A549 (cell line): ENCODE measurements around the gene SAPCD1. TPM values are rescaled to one million over a fixed set of nuclear protein-coding genes. Genes with fewer than 3 reads are reported as not detected.

Source experiments
- ATAC-seq, 2 experiments: fragments of 200-7000 bp in 1 of 2; fragments of >200 bp in 1 of 2; cut with Nextera tagmentation in 1 of 2; cut with Tn5 transposase in 1 of 2; 3 replicates each; pipeline versions ENCODE4 v1.8.0 to v1.9.1; 2018 to 2020; ENCODE audit warnings: mild to moderate bottlenecking in 1 of 2, moderate library complexity in 1 of 2
- CTCF ChIA-PET: fragments of 300-600 bp; sonication (Branson Sonifier 250); formaldehyde crosslinking; extraction: SDS; loops from one replicate; lab custom pipeline; 2021; ENCODE audit warnings: antibody characterized with exemption, inconsistent platforms; lab: Yijun Ruan, JAX
- POLR2A ChIA-PET: fragments of 350-600 bp; formaldehyde crosslinking; extraction: SDS; loops from one replicate; lab custom pipeline; 2021; ENCODE audit warnings: antibody characterized with exemption, inconsistent platforms; lab: Yijun Ruan, JAX
- DNase-seq, 2 experiments: peaks; one replicate each; pipeline versions ENCODE4 v3.0.0 to v3.0.0-alpha.2; 2011 to 2016; ENCODE audit warnings: low read depth in 1 of 2, low spot score in 1 of 2
- FAIRE-seq: peaks from 2 replicates; lab custom pipeline; 2011; peaks lifted over from hg19 to GRCh38; lab: Jason Lieb, UNC
- H3K27ac ChIP-seq, 2 experiments: fragments of >200 bp; sonication (Bioruptor Twin); formaldehyde crosslinking; 3 replicates each; pipeline ENCODE4 v1.5.1; 2016 to 2017
- H3K4me1 ChIP-seq: fragments of >200 bp; sonication (Bioruptor Twin); formaldehyde crosslinking; 3 replicates; pipeline ENCODE4 v1.6.1; 2016
- H3K4me2 ChIP-seq: fragments of >200 bp; sonication (Bioruptor Twin); formaldehyde crosslinking; 3 replicates; pipeline ENCODE4 v1.6.1; 2016
- H3K4me3 ChIP-seq: fragments of >200 bp; sonication (Bioruptor Twin); formaldehyde crosslinking; 3 replicates; pipeline ENCODE4 v1.5.1; 2016
- H3K9me3 ChIP-seq: fragments of >200 bp; sonication (Bioruptor Twin); formaldehyde crosslinking; 3 replicates; pipeline ENCODE4 v1.6.1; 2016
- BHLHE40 ChIP-seq: IDR thresholded peaks from 2 replicates; pipeline ENCODE4 v1.6.1; 2012; ENCODE audit warnings: low read depth, low read length, inconsistent platforms
- CBX2 ChIP-seq: fragments of 200-600 bp; sonication (generic); IDR thresholded peaks from 2 replicates; pipeline ENCODE4 v1.6.1; 2016; ENCODE audit warnings: low read depth, mild to moderate bottlenecking, borderline replicate concordance
- EHF ChIP-seq: fragments of 250-450 bp; sonication (Bioruptor Pico); IDR thresholded peaks from 2 replicates; pipeline ENCODE4 v1.5.0; 2020; ENCODE audit warnings: mild to moderate bottlenecking
- EHMT2 ChIP-seq: fragments of 200-600 bp; sonication (generic); IDR thresholded peaks from 2 replicates; pipeline ENCODE4 v1.6.1; 2016; ENCODE audit warnings: antibody characterized with exemption, low read depth, mild to moderate bottlenecking, moderate library complexity
- FOSL2 ChIP-seq, 2 experiments: fragments of 450-650 bp in 1 of 2; fragments of >200 bp in 1 of 2; sonication (Bioruptor Twin) in 1 of 2; formaldehyde crosslinking; IDR thresholded peaks; 2 replicates each; pipeline versions ENCODE4 v1.5.0 to v1.6.1; 2016 to 2020; ENCODE audit warnings: mild to moderate bottlenecking in 1 of 2, moderate library complexity in 1 of 2
- GATA3 ChIP-seq: IDR thresholded peaks from 2 replicates; pipeline ENCODE4 v1.6.1; 2012; ENCODE audit warnings: borderline replicate concordance
- HDAC2 ChIP-seq: fragments of 200-600 bp; sonication (generic); IDR thresholded peaks from 2 replicates; pipeline ENCODE4 v1.6.1; 2016
- HEYL ChIP-seq: fragments of 250-450 bp; sonication (Bioruptor Pico); IDR thresholded peaks from 2 replicates; pipeline ENCODE4 v1.8.0; 2021; ENCODE audit warnings: mild to moderate bottlenecking, moderate library complexity
- JUN ChIP-seq, 2 experiments: fragments of >200 bp; sonication (Bioruptor Twin); formaldehyde crosslinking; IDR thresholded peaks; 2 replicates in 1 of 2; 3 replicates in 1 of 2; pipeline ENCODE4 v1.6.1; 2016 to 2017
- MAZ ChIP-seq: fragments of 150-350 bp; IDR thresholded peaks from 2 replicates; pipeline ENCODE4 v1.6.1; 2014; ENCODE audit warnings: antibody characterized with exemption, low read depth, low read length, borderline replicate concordance
- MYC ChIP-seq: IDR thresholded peaks from 2 replicates; pipeline ENCODE4 v1.6.1; 2012; ENCODE audit warnings: mild to moderate bottlenecking, inconsistent platforms, low read length, improper control_type of control experiment, borderline replicate concordance
- NR3C1 ChIP-seq: fragments of >200 bp; sonication (Bioruptor Twin); formaldehyde crosslinking; IDR thresholded peaks from 3 replicates; pipeline ENCODE4 v1.6.1; 2017
- PHF8 ChIP-seq: fragments of 200-600 bp; sonication (generic); IDR thresholded peaks from 2 replicates; pipeline ENCODE4 v1.6.1; 2016; ENCODE audit warnings: low read depth, mild to moderate bottlenecking, antibody characterized with exemption, moderate library complexity, borderline replicate concordance
- POLR2A ChIP-seq: IDR thresholded peaks from 2 replicates; pipeline ENCODE4 v1.6.1; 2012; ENCODE audit warnings: mild to moderate bottlenecking, low read length
- POLR2AphosphoS2 ChIP-seq: conservative IDR thresholded peaks from 2 replicates; pipeline ENCODE4 v1.6.1; 2012; ENCODE audit warnings: low read length, improper control_type of control experiment, inconsistent platforms
- RCOR1 ChIP-seq: fragments of 150-350 bp; IDR thresholded peaks from 2 replicates; pipeline ENCODE4 v1.6.1; 2014; ENCODE audit warnings: antibody characterized with exemption, low read length, low read depth
- RFX5 ChIP-seq: fragments of 450-650 bp; IDR thresholded peaks from 2 replicates; pipeline ENCODE4 v1.7.1; 2014; ENCODE audit warnings: antibody characterized with exemption, mild to moderate bottlenecking, moderate library complexity
- RNF2 ChIP-seq: fragments of 200-600 bp; sonication (generic); IDR thresholded peaks from 2 replicates; pipeline ENCODE4 v1.6.1; 2016; ENCODE audit warnings: low read depth, mild to moderate bottlenecking, antibody characterized with exemption, moderate library complexity, borderline replicate concordance
- SREBF2 ChIP-seq: fragments of 450-650 bp; IDR thresholded peaks from 2 replicates; pipeline ENCODE4 v1.6.1; 2014; ENCODE audit warnings: mild to moderate bottlenecking, moderate library complexity
- TFCP2L1 ChIP-seq: fragments of 250-450 bp; sonication (Bioruptor Pico); IDR thresholded peaks from 2 replicates; pipeline ENCODE4 v1.5.0; 2021; ENCODE audit warnings: mild to moderate bottlenecking
- WGBS: methylation state at CpG from one replicate; pipeline ENCODE4 v1.1.6; 2017; ENCODE audit errors: missing lambda C conversion rate; 5-methylcytosine and 5-hydroxymethylcytosine counted together
- polyA plus RNA-seq, 4 experiments: library from polyadenylated mRNA; depleted of rRNA in 3 of 4; stranded (reverse); fragments of >200 nt; fragmentation: RNase III in 1 of 4; extraction: RNeasy Plus Mini Kit Qiagen cat#74134 plus additional on column Dnase treatment in 1 of 4; gene quantifications; 2 replicates in 3 of 4; 3 replicates in 1 of 4; pipeline ENCODE4 v1.2.3, GENCODE V29; 2011 to 2017
- TF ChIP-seq, protein P1 (sequence below): fragments of 250-450 bp; sonication (Bioruptor Pico); IDR thresholded peaks from 2 replicates; pipeline ENCODE4 v1.5.0; 2020; ENCODE audit warnings: low read depth, mild to moderate bottlenecking, moderate library complexity
- TF ChIP-seq, protein P2 (sequence below): fragments of >200 bp; sonication (Bioruptor Twin); formaldehyde crosslinking; IDR thresholded peaks from 3 replicates; pipeline ENCODE4 v1.6.1; 2016
- TF ChIP-seq, protein P3 (sequence below): fragments of 150-350 bp; IDR thresholded peaks from 2 replicates; pipeline ENCODE4 v1.6.1; 2014; ENCODE audit warnings: low read depth, mild to moderate bottlenecking, low read length

The SAPCD1 gene
- polyA plus RNA-seq, 2 of the 4 experiments (the other 2 are of a cell fraction) = 5.8 to 6.9 TPM

DNA sequence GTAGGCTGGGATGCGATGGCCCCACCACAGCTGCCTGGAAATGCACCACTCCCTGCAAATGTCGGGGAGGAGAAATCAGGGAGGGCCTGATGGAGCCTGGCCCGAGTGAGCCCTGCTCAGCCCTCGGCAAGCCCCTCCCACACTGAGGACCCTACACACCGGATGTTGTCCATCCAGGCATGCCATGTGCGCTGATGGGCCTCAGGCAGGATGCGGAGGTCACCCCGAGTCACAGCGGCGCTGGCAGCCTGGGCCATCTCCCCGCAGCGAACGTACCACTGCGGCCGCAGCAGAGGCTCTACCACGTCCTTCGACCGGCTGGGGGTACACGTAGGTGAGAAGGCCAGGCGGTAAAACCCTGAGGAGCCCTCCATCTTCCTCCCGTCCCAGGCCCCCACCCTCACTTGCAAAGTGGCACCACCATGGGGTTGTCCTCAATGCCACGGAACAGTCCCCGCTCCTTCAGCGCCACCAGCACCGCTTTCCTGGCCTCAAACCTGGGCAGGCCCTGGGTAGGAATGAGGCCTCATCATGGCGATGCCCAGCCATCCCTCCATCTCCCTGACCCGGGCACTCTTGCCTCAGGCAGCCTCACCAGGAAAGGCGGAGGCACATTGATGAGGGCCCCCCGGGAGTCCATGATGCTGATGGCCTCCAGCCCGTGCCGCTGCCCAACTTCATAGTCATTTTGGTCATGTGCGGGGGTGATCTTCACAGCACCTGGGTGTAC lies 19.8 kb downstream of the SAPCD1 start:
- Histone ChIP-seq H3K27ac (no peak overlapping the region), H3K4me3 (no peak overlapping the region), H3K4me1 (peaks cover 7% of the 10 kb centered on the region), H3K4me2 (no peak overlapping the region), H3K9me3 (no peaks in the 10 kb centered on the region)
- ATAC-seq (no peak), FAIRE-seq (no peak), DNase-seq (no peak)
- ChIA-PET POLR2A (no interaction called here), CTCF (interaction anchor here (1.2 to 3.6 kb wide), 3 partner anchors 9 to 14 kb away, joined by 3 to 17 read pairs (median 11); partner anchors contain the start of gene VARS1)
- WGBS = 94% methylated on average over 20 of the region's 32 CpGs
- TF ChIP-seq TFCP2L1 = no peak
- no peak for TF ChIP-seq GATA3
- TF ChIP-seq CBX2 = no peak
- TF ChIP-seq, protein P1, sequence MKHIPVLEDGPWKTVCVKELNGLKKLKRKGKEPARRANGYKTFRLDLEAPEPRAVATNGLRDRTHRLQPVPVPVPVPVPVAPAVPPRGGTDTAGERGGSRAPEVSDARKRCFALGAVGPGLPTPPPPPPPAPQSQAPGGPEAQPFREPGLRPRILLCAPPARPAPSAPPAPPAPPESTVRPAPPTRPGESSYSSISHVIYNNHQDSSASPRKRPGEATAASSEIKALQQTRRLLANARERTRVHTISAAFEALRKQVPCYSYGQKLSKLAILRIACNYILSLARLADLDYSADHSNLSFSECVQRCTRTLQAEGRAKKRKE (CRISPR knock-in tag) = no peak
- no peak for TF ChIP-seq RFX5
- no peak for TF ChIP-seq HEYL (CRISPR knock-in tag)
- TF ChIP-seq PHF8 = no peak
- no peak for TF ChIP-seq BHLHE40
- no peak for TF ChIP-seq RCOR1
- TF ChIP-seq EHMT2 = no peak
- TF ChIP-seq SREBF2 = no peak
- no peak for TF ChIP-seq MAZ
- TF ChIP-seq EHF (CRISPR knock-in tag) = no peak
- TF ChIP-seq MYC = no peak
- TF ChIP-seq FOSL2 (IDR thresholded peaks at IDR 0.05) = no peak
- no peak for TF ChIP-seq FOSL2 (CRISPR knock-in tag; IDR thresholded peaks at IDR 0.05)
- TF ChIP-seq NR3C1 = no peak
- TF ChIP-seq POLR2A = no peak
- TF ChIP-seq, protein P2, sequence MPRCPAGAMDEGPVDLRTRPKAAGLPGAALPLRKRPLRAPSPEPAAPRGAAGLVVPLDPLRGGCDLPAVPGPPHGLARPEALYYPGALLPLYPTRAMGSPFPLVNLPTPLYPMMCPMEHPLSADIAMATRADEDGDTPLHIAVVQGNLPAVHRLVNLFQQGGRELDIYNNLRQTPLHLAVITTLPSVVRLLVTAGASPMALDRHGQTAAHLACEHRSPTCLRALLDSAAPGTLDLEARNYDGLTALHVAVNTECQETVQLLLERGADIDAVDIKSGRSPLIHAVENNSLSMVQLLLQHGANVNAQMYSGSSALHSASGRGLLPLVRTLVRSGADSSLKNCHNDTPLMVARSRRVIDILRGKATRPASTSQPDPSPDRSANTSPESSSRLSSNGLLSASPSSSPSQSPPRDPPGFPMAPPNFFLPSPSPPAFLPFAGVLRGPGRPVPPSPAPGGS = no peak
- no peak for TF ChIP-seq POLR2AphosphoS2
- TF ChIP-seq, protein P3, sequence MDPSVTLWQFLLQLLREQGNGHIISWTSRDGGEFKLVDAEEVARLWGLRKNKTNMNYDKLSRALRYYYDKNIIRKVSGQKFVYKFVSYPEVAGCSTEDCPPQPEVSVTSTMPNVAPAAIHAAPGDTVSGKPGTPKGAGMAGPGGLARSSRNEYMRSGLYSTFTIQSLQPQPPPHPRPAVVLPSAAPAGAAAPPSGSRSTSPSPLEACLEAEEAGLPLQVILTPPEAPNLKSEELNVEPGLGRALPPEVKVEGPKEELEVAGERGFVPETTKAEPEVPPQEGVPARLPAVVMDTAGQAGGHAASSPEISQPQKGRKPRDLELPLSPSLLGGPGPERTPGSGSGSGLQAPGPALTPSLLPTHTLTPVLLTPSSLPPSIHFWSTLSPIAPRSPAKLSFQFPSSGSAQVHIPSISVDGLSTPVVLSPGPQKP = no peak

DNA sequence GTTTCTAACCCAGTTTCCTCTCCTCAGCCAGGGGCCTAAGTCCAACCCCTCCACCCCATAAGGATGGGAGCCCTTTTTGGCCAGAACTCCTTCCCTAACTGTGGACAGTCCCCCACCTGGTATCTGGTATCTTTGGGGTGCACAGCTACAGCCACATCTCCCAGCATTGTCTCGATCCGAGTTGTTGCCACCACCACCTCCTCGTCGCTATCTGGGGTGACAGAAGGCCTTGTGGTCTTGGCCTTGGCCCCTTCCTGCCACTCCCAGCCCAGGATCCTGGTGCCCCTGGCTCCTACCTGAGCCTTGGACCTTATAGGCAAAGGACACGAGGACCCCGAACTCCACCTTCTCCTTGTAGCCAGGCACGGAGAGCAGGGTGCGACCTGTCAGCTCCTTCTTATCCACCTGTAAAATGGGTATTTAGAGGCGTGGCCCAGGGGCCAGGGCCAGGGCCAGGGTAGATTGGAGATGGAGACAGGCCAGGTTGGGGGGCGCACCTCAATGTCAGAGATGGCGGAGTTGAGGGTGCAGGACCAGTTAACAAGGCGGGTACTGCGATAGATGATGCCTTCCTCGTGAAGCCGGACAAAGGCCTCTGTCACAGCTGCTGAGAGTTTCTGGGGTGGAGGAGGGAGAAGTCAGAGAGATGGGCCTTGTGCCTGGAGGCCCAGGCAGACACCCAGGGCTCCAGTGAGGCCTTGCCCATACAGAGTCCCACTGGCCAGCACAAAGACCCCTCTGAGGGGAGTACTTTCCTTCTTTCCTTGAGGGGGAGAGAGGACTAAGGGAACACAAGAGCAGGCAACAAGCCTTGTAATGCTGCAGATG lies 21.9 kb downstream of the SAPCD1 start:
- FAIRE-seq (no peak), DNase-seq (no peak), ATAC-seq (no peak)
- H3K27ac ChIP-seq = no peak overlapping the region
- no peaks in the 10 kb centered on the region for H3K4me1 ChIP-seq
- no peak overlapping the region for H3K4me2 ChIP-seq
- 92% methylated on average over 13 of the region's 15 CpGs for WGBS
- no peaks in the 10 kb centered on the region for H3K9me3 ChIP-seq
- H3K4me3 ChIP-seq = no peak overlapping the region
- no peak for TF ChIP-seq BHLHE40
- no peak for TF ChIP-seq RCOR1
- no peak for TF ChIP-seq HDAC2
- 0 out of 5 replicates have a peak, but pooled peaks of 1 of the 2 experiments have one; percentile 22 for TF ChIP-seq JUN (IDR thresholded peaks at IDR 0.05)
- TF ChIP-seq RNF2 = no peak
- POLR2A ChIA-PET = interaction anchor here (1.4 kb wide), 1 partner anchor 43 kb away, joined by 3 read pairs; the partner anchor contains the start of gene HSPA1B
- CTCF ChIA-PET = interaction anchor here (0.8 to 1.7 kb wide), 4 partner anchors 9 to 46 kb away, joined by 3 to 4 read pairs (median 4); no protein-coding TSS in a partner anchor
